GM21723 (cell line): ENCODE results near the gene USP6NL.

Experiments
- ATAC-seq: cut with Tn5 transposase; IDR thresholded peaks from one replicate; pipeline ENCODE4 v1.9.1; 2021; ENCODE audit warnings: mild to moderate bottlenecking, moderate library complexity; ENCODE audit not compliant: unreplicated experiment

USP6NL gene

DNA sequence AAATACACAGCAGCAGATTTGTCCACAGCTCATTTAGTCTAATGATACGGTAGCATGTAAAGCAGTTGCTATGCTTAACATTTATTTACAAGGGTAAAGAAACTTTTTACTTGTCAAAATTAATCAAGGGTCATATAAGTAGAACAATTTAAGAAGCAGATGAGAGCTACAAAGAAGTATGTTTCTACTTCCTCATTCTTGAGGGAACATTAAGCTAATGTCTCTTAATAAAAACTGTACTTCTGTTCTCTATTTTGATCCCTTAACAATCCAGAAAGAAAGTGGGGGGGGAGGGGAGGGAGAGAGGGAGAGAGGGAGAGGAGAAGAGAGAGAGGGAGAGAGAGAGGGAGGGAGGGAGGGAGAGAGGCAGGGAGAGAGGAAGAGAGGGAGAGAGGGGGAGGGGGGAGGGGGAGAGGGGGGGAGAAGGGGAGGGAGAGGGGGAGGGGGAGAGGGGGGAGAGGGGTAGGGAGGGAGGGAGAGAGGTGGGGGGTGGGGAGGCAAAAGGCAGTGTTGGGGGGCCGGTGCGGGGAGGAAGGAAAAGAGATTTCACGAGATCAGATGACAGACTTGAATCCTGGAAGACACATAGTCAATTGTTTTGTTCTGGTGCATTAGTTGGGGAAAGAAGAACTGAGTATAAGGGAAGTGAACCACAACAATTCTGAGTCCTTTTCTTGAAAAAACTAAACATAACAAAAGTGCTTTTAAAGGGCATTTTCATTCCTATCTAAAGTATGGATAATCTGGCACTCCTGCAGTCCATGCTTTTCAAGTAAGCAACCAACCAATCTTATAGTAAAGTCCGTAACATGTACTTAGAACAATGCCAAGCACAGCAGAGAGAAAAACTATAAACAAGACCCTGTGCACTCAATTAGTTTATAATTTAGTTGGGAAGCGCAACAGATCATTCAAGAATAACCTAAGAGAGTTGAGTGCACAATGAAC lies 128.0 kb downstream of the USP6NL start:
- no peak for ATAC-seq

GRCh38 chr10:11482306-11482705 lies 129.1 kb downstream of the USP6NL start:
- no peak for ATAC-seq

DNA sequence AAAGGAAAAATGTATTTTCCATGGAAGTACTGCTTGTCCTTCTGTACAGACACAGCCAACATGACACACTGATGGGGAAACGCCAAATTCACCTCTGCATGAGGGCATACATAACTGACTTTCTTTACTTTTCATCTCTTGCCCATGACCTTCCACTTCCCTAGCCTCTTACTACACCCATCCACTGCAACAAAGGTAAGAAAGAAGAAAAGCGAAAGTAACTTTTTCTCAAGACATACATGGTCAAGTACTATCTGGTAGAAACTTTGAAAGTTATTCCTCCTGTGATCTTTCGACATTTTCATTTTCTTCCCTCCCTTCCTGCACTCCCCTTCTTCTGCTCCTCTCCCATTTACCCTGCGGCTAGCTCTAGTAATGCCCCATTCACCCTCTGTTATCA lies 130.8 kb downstream of the USP6NL start:
- no peak for ATAC-seq

DNA sequence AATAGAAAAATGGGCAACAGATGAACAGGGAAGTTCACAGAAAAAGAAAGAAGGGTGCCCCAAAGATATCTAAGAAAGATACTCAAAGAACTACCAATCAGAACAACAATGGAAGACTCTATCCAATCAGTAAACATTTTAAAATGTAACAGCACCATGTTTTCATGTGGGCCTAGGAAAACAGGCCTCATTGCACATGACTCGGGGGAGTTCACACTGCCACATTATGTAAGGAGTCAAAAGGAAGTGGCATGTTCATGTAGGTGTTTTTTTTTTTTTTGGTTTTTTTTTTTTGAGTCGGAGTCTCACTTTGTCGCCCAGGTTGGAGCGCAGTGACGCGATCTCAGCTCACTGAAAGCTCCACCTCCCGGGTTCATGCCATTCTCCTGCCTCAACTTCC lies 132.2 kb downstream of the USP6NL start:
- no peak for ATAC-seq

DNA sequence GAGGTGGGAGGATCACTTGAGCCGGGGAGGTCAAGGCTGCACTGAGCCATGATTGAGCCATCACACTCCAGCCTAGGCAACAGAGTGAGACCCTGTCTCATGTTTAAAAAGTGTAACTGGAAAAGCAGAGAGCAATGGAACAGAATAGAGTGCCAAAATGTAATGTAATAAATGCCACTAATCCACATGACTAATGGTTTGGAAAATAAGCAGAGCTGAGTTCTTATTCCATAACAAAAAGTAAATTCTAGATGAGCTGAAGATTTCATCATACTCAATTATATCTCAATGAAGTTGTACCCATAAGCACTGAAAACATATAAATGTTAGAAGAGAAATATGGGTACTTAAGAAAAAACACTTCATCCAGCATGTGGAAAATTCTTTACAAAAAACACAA lies 132.6 kb downstream of the USP6NL start:
- no peak for ATAC-seq

DNA sequence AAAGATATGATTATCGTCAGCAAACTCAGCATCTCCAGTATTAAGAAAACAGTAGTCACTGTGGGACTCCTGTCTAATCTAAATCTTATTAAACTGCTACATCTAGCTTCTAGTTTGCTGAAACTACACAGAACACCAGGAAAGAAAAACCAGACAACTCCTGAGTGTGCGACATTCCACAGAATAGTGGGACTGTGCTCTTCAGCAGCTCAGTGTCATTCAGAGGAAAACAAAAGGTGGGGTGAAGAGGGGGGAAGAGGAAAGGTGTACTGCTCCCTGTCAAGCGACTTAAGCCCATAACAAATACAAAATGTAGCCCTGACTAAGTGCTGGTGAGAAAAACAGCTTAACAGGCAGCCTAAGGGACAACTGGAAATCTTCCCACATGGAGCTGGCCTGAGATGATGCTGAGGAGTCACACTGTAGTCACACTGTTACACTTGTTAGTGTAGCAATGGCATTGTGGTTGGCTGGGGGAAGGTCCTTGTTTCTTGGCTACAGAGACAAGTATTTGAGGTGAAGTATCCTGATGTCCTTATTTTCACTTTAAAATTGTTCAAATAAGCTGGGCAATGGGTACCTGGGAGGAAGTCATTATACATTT lies 135.5 kb downstream of the USP6NL start:
- ATAC-seq = no peak

- no peak for ATAC-seq
Observed at GRCh38 chr10:11473128-11473760, 138.2 kb downstream of the USP6NL start.

GRCh38 chr10:11472158-11472753 lies 139.2 kb downstream of the USP6NL start:
- peak; percentile 87 for ATAC-seq

- ATAC-seq = no peak
Observed at GRCh38 chr10:11469575-11470391, 141.7 kb downstream of the USP6NL start.

DNA sequence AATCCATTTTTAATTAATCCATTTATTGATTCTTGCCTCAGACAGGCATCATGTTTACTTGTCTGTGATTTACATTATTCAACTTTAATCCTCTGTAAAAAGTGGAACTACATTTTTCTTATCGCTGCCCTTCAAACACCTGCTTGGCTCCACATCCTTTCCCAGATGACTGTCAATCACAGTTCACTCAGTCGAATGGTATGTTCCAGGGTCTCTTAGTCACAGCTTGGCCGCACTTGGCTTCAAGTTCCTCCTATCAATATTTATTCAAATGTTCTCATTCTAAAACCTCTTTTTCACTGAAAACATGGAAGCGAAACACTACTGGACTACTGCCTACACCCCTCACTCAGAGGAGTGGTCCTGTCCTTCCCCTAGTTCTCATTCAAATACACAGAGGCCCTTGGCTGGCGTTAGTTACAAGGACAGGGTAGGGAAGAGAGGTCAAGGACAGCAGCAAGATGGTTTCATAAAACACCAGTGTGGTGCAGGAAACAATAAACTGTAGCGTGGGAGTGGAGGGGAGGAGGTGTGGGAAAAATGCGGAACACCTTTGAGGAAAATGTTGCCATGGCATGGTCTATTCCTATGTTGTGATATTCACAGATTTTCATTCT lies 143.2 kb downstream of the USP6NL start:
- ATAC-seq = no peak

DNA sequence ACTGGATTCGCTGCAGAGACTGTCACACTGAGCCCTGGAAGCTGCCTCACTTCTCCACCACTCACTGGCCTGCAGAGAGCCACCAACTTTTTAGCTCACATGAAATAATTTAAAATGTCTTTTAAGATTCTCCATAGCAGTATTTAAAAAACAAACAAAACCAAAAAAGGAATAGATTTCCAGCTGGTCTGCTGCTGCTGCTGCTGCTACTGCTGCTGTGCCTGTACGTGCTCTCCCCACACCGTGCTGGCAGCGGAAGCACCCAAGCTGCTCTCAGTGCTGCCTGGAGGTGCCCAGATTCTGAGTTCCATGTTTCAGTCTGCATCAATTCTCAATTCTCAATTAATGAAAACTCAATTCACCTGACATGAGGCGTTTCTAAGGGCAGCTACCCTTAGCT lies 146.0 kb downstream of the USP6NL start:
- no peak for ATAC-seq

DNA sequence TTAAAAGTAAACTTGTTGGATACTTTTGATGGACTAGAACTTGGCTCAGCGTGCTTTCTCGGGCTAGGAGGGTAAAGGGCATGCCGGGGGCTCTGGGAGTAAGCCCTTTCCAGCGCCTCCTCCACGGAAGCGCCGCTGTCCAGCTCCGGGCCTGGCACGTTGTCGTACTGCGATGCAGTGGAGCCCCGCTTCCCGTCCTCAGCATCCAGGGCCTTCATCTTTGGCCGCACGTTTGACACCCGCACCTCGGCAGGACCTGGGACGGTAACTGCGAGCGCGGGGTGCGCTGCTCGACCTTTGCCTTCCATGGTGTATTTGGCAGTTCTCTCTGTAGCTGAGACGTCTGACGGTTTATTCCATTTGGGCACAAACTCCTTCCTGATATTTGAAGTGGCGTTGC lies 148.3 kb downstream of the USP6NL start:
- no peak for ATAC-seq

- no peak for ATAC-seq
Observed at GRCh38 chr10:11462071-11462470, 149.4 kb downstream of the USP6NL start.

GRCh38 chr10:11457336-11457735 lies 154.1 kb downstream of the USP6NL start:
- no peak for ATAC-seq

DNA sequence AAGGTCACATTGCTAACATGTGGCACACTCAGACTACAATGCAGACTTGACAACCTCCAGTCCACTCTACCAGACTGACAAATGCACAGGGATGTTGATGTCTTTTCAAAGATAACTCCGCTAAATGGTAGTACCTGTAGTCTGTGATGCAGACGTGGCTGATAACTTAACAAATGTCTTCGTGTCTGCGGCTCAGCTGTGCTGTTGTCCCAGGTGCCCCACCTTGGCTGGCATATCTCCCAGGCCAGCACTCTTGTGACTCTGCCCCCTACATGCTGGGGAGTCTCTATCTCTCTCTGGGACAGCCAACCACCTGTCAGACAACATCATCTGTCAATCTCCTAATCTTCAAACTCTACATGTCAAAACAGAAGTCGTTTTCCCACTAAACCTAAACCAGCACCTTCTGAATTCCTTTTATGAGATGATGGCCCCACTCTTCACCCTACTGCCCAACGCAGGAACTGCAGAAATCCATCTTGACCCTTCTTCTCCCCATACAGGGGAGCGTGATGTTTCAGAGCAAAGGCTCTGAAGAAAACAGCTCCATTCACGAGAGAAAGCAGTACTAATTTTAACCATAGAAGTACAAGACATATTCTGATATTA lies 156.4 kb downstream of the USP6NL start:
- no peak for ATAC-seq

GRCh38 chr10:11454160-11454559 lies 157.3 kb downstream of the USP6NL start:
- ATAC-seq = no peak

DNA sequence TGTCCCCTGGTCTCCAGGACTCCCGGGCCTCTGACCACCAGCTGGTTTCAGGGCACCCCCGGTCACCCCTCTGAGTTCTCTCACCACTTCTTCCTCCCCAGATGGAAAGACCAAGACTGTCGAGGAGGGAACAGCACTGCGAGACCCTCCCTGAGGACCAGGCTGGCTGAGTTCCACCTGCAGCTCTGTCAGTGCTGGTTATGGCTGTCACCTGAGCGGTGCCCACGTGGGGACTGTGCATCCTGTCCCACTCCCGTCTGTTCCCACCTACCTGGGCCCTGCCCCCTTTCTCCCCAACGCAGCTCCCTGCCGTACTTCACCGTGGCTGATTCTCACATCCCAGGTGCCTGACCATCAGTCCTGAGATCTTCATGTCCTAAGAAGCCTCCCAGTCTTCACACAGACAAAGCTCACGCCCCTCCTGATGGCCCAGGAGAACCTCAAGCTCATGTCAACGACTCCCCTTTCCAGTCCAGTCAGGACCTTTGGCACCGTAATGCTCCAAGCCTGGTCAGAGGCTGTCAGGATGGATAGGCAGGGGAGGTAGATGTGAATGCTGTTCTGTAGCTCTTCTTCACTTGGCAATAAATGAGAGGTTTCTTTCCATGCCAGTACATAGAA lies 159.7 kb downstream of the USP6NL start:
- no peak for ATAC-seq

DNA sequence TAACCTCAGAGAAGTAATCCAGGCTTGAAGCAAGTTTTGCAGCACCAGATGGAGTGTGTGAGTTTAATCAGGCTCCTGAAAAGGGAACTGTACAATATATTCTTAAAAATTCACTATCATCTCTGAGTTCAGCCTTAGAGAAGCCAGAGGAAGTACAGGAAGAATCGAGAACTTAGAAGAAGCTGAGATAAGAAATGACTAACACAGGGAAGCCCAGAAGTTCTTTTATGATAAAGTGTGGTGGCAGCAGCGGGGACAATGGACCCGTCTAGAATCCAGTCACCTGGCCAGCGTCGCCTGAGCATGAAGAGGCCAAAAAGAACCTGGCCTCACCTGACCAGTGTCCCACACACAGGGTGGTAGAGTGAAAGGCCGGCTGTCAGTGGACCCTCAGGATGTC lies 161.0 kb downstream of the USP6NL start:
- ATAC-seq = no peak

GRCh38 chr10:11449761-11450160 lies 161.7 kb downstream of the USP6NL start:
- ATAC-seq = no peak
